ENCODE results near the gene ZBTB4. TPM values are rescaled to one million over a fixed set of nuclear protein-coding genes. Genes with fewer than 3 reads are reported as not detected.

ZBTB4 gene
- polyA plus RNA-seq, 1 donor from 2014 or later, result 8.0 TPM

- Histone ChIP-seq H3K9ac (ENCODE audit: low read length) (no peak overlapping the region), H3K27me3 (ENCODE audit: insufficient read depth, low read depth, low read length) (no peaks in the 10 kb centered on the region), H3F3A (ENCODE audit: insufficient read depth, low read length, poor library complexity, severe bottlenecking) (no peaks in the 10 kb centered on the region), H3K9me3 (ENCODE audit: low read length) (no peaks in the 10 kb centered on the region), H3K4me3 (ENCODE audit: low read length) (no peak overlapping the region), H3K4me2 (ENCODE audit: low read length) (no peak overlapping the region), H3K36me3 (ENCODE audit: insufficient read depth, low read length) (no peaks in the 10 kb centered on the region), H2AFZ (ENCODE audit: low read depth, low read length) (no peak overlapping the region), H3K9me2 (ENCODE audit: insufficient read depth, low read length) (no peaks in the 10 kb centered on the region), H4K20me1 (ENCODE audit: insufficient read depth) (peaks cover 6% of the 10 kb centered on the region), H3K79me2 (replicated peaks; ENCODE audit: insufficient read depth, low read length) (peaks cover 14% of the 10 kb centered on the region), H3K27ac (ENCODE audit: low read length) (no peak overlapping the region)
- TF ChIP-seq MXI1 (conservative IDR thresholded peaks at IDR 0.05; ENCODE audit: poor library complexity, severe bottlenecking), result no peak
- TF ChIP-seq EP300 (conservative IDR thresholded peaks at IDR 0.05; ENCODE audit: poor library complexity, severe bottlenecking), result no peak
- TF ChIP-seq EZH2 (IDR thresholded peaks at IDR 0.05; ENCODE audit: borderline replicate concordance, insufficient read depth, low read length, poor library complexity, severe bottlenecking), result no peak
- no peak for TF ChIP-seq RAD21 (conservative IDR thresholded peaks at IDR 0.05)
- no peak for TF ChIP-seq POLR2AphosphoS5 (IDR thresholded peaks at IDR 0.05)
- no peak for TF ChIP-seq CTCF (IDR thresholded peaks at IDR 0.05; ENCODE audit: poor library complexity, severe bottlenecking)
- TF ChIP-seq REST (IDR thresholded peaks at IDR 0.05; ENCODE audit: borderline replicate concordance), result no peak
- no peak for TF ChIP-seq TAF1 (IDR thresholded peaks at IDR 0.05; ENCODE audit: low read depth)
- no peak for TF ChIP-seq SMC3 (conservative IDR thresholded peaks at IDR 0.05; ENCODE audit: poor library complexity)
These were observed 68.0 kb downstream of the ZBTB4 start for GRCh38 chr17:7411427-7411750.

GRCh38 chr17:7410634-7411426, 68.6 kb downstream of the ZBTB4 start:
- no peak overlapping the region for H3K4me2 ChIP-seq (ENCODE audit: low read length)
- no peaks in the 10 kb centered on the region for H3K27me3 ChIP-seq (ENCODE audit: insufficient read depth, low read depth, low read length)
- no peaks in the 10 kb centered on the region for H3F3A ChIP-seq (ENCODE audit: insufficient read depth, low read length, poor library complexity, severe bottlenecking)
- peaks cover 20% of the 10 kb centered on the region for H3K79me2 ChIP-seq (replicated peaks; ENCODE audit: insufficient read depth, low read length)
- H3K9me2 ChIP-seq (ENCODE audit: insufficient read depth, low read length), result no peaks in the 10 kb centered on the region
- no peak overlapping the region for H3K27ac ChIP-seq (ENCODE audit: low read length)
- peaks cover 2% of the 10 kb centered on the region for H4K20me1 ChIP-seq (ENCODE audit: insufficient read depth)
- H2AFZ ChIP-seq (ENCODE audit: low read depth, low read length), result no peak overlapping the region
- H3K9me3 ChIP-seq (ENCODE audit: low read length), result no peaks in the 10 kb centered on the region
- no peaks in the 10 kb centered on the region for H3K36me3 ChIP-seq (ENCODE audit: insufficient read depth, low read length)
- TF ChIP-seq TAF1 (IDR thresholded peaks at IDR 0.05; ENCODE audit: low read depth) (no peak), EP300 (conservative IDR thresholded peaks at IDR 0.05; ENCODE audit: poor library complexity, severe bottlenecking) (no peak), POLR2AphosphoS5 (IDR thresholded peaks at IDR 0.05) (no peak), RAD21 (conservative IDR thresholded peaks at IDR 0.05) (no peak), MXI1 (conservative IDR thresholded peaks at IDR 0.05; ENCODE audit: poor library complexity, severe bottlenecking) (no peak), SMC3 (conservative IDR thresholded peaks at IDR 0.05; ENCODE audit: poor library complexity) (no peak), REST (IDR thresholded peaks at IDR 0.05; ENCODE audit: borderline replicate concordance) (no peak), CTCF (IDR thresholded peaks at IDR 0.05; ENCODE audit: poor library complexity, severe bottlenecking) (no peak), EZH2 (IDR thresholded peaks at IDR 0.05; ENCODE audit: borderline replicate concordance, insufficient read depth, low read length, poor library complexity, severe bottlenecking) (no peak)
- H3K9ac ChIP-seq (ENCODE audit: low read length), result no peak overlapping the region
- no peak overlapping the region for H3K4me3 ChIP-seq (ENCODE audit: low read length)

Data from neural cell (in vitro differentiated cells).